D341Med (cell line): ENCODE data around the gene CLEC4F.
A peak's percentile ranks its signal among the peaks of the same experiment; 100 is the strongest.
"Not testable (repeated sequence)": the region's sequence is repeated elsewhere in the genome, so short reads cannot be mapped to it uniquely, and the experiment has no call there.

Experiments used
- DNase-seq: peaks from one replicate; pipeline ENCODE4 v3.0.0; 2012; ENCODE audit warnings: low spot score

The CLEC4F gene

GRCh38 chr2:70826696-70827350 is 6.4 kb upstream of the CLEC4F start:
- DNase-seq = no peak

GRCh38 chr2:70823249-70823648 is 2.9 kb upstream of the CLEC4F start:
- no peak for DNase-seq

GRCh38 chr2:70822843-70823242 is 2.4 kb upstream of the CLEC4F start:
- DNase-seq = no peak

- DNase-seq = no peak
Observed at GRCh38 chr2:70817284-70817954, 3.0 kb downstream of the CLEC4F start.

GRCh38 chr2:70816726-70817125 is 3.7 kb downstream of the CLEC4F start:
- DNase-seq = no peak

- DNase-seq = no peak
Observed at GRCh38 chr2:70808983-70809958, 11.1 kb downstream of the CLEC4F start.

- no peak for DNase-seq
Observed at GRCh38 chr2:70807828-70808118, 12.6 kb downstream of the CLEC4F start.

GRCh38 chr2:70807102-70807827 is 13.1 kb downstream of the CLEC4F start:
- DNase-seq = no peak

- no peak for DNase-seq
Observed at GRCh38 chr2:70806620-70807019, 13.8 kb downstream of the CLEC4F start.

- no peak for DNase-seq
Observed at GRCh38 chr2:70806013-70806412, 14.4 kb downstream of the CLEC4F start.

- no peak for DNase-seq
Observed at GRCh38 chr2:70801607-70802263, 18.7 kb downstream of the CLEC4F start.

- DNase-seq = no peak
Observed at GRCh38 chr2:70799706-70800105, 20.7 kb downstream of the CLEC4F start.

- DNase-seq = not testable (repeated sequence)
Observed at GRCh38 chr2:70797996-70798395, 22.4 kb downstream of the CLEC4F start.

- DNase-seq = no peak
Observed at GRCh38 chr2:70797506-70797905, 22.9 kb downstream of the CLEC4F start.

- DNase-seq = no peak
Observed at GRCh38 chr2:70796262-70796661, 24.1 kb downstream of the CLEC4F start.

GRCh38 chr2:70795164-70795995 is 25.0 kb downstream of the CLEC4F start:
- no peak for DNase-seq

- no peak for DNase-seq
Observed at GRCh38 chr2:70793450-70793849, 26.9 kb downstream of the CLEC4F start.

GRCh38 chr2:70790136-70790828 is 30.1 kb downstream of the CLEC4F start, which contains the start of gene FIGLA:
Gene FIGLA (minus strand): TSS chr2:70790643. CDS start chr2:70790638, 5 bp downstream.
- peak; percentile 46 for DNase-seq

- DNase-seq = peak; percentile 75
Observed at GRCh38 chr2:70789304-70790135, 30.9 kb downstream of the CLEC4F start.
